ENCODE data around the gene UBTD1. TPM values are rescaled to one million over a fixed set of nuclear protein-coding genes. Genes with fewer than 3 reads are reported as not detected.

UBTD1 gene, protein sequence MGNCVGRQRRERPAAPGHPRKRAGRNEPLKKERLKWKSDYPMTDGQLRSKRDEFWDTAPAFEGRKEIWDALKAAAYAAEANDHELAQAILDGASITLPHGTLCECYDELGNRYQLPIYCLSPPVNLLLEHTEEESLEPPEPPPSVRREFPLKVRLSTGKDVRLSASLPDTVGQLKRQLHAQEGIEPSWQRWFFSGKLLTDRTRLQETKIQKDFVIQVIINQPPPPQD
- 10 to 100 TPM in 2 of 4 donors, 1 to 10 TPM in 2; 3.9 to 23.4 (median 12.4) TPM for total RNA-seq

DNA sequence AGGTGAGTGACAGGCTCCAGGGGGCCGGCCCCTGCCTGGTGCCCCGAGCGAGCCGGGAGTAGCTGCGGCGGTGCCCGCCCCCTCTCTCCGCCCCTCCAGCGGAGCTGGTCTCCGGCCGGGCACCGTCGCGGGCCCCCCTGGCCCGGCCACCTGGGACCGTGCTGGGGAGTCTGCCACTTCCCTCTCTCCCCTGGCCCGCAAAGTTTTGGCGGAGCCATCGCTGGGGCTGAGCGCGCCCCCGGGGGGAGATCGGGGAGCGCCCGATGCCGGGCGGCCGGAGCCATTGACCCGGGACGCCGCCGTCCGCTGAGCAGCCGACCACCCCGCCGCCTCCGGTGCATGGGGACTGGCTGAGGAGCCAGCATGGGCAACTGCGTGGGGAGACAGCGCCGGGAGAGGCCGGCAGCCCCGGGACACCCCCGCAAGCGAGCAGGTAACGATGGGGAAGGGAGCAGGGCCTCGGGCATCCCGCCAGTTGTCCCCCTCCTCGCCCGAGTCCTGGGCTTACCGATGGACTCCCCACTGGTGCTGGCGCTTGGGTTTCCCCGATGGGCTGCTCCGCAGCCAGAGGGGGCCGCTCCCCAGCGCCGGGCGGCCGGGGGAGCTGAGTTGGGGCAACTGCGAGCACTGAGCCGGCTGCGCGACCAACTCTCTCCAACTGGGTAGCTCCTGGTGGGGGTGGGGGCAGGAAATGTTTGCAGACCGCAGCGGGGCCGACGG is at the start of gene UBTD1:
Gene UBTD1, plus strand, starts transcription at position 84 of the 720 bp plus-strand sequence. Its CDS starts 280 bp downstream, at position 364.
- TF ChIP-seq, protein P1, sequence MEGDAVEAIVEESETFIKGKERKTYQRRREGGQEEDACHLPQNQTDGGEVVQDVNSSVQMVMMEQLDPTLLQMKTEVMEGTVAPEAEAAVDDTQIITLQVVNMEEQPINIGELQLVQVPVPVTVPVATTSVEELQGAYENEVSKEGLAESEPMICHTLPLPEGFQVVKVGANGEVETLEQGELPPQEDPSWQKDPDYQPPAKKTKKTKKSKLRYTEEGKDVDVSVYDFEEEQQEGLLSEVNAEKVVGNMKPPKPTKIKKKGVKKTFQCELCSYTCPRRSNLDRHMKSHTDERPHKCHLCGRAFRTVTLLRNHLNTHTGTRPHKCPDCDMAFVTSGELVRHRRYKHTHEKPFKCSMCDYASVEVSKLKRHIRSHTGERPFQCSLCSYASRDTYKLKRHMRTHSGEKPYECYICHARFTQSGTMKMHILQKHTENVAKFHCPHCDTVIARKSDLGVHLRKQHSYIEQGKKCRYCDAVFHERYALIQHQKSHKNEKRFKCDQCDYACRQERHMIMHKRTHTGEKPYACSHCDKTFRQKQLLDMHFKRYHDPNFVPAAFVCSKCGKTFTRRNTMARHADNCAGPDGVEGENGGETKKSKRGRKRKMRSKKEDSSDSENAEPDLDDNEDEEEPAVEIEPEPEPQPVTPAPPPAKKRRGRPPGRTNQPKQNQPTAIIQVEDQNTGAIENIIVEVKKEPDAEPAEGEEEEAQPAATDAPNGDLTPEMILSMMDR (IDR thresholded peaks at IDR 0.05; ENCODE audit: low read depth), result no peak

GRCh38 chr10:97450828-97451227 is 47.9 kb upstream of the UBTD1 start:
- TF ChIP-seq, protein P1 (IDR thresholded peaks at IDR 0.05; ENCODE audit: low read depth), result no peak

GRCh38 chr10:97451605-97452004 is 47.1 kb upstream of the UBTD1 start:
- TF ChIP-seq, protein P1 (IDR thresholded peaks at IDR 0.05; ENCODE audit: low read depth), result no peak

- TF ChIP-seq, protein P1 (IDR thresholded peaks at IDR 0.05; ENCODE audit: low read depth), result no peak
Measured at GRCh38 chr10:97452352-97452751, 46.4 kb upstream of the UBTD1 start.

GRCh38 chr10:97454330-97455036 is 44.2 kb upstream of the UBTD1 start:
- TF ChIP-seq, protein P1 (IDR thresholded peaks at IDR 0.05; ENCODE audit: low read depth), result no peak

GRCh38 chr10:97456034-97456685 is 42.6 kb upstream of the UBTD1 start:
- TF ChIP-seq, protein P1 (IDR thresholded peaks at IDR 0.05; ENCODE audit: low read depth), result no peak

Measured in subcutaneous adipose tissue (tissue), 4 donors.